Fibroblast of skin of abdomen (primary cell): ENCODE data around the gene VSTM1.
"Not testable (repeated sequence)": the region's sequence is repeated elsewhere in the genome, so short reads cannot be mapped to it uniquely, and the experiment has no call there.

ENCODE experiments used
- DNase-seq: peaks from one replicate; pipeline ENCODE4 v3.0.0-alpha.2; 2013

VSTM1 gene

DNA sequence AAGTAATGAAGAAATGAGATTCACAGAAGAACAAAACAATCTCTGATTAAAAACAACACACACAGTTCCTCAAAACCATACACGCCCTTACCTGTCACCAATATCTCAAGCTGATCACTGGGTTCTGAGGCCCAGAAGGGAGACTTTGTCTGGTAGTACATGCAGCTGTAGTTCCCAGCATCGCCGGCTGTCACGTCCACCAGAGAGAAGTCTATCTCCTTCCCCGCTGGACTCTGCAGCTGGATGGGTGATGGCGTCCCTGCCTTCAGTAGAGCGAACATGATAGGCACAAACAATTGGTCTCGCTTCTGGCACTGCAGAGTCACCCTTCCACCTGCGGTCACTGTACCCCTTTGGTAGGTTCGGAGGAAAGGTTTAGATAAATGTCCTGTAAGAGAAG lies 10.1 kb upstream of the VSTM1 start:
- no peak for DNase-seq

DNA sequence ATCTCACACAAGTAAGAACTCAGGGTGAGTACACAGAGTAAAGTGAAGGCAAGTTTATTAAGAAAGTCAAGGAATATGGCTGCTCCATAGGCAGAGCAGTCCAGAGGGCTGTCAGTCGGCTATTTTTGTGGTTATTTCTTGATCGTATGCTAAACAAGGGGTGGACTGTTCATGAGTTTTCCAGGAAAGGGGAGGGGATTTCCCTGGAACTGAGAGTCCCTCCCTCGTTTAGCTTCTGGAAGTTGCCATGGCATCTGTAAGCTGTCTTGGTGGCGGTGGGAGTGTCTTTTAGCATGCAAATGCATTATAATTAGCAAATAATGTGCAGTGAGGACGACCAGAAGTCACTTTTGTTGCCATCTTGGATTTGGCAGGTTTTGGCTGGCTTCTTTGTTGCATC lies 5.8 kb upstream of the VSTM1 start:
- DNase-seq, result no peak

DNA sequence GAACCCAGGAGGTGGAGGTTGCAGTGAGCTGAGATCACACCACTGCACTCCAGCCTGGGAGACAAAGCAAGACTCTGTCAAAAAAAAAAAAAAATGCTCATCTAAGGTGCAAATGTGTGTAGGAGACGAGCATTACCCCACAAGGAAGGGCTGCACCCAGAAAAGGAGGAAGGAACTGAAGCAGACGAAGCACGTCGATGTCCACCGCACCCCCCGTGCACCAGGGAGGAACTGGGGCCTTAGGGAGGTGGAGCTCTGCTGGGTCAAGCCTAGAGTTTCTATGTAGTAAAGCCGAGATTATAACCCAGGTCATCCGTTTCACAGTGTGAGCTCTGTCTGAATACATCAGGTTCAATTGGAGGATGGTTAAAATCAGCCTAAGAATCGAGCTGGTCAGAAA lies 1.1 kb downstream of the VSTM1 start:
- DNase-seq, result no peak

DNA sequence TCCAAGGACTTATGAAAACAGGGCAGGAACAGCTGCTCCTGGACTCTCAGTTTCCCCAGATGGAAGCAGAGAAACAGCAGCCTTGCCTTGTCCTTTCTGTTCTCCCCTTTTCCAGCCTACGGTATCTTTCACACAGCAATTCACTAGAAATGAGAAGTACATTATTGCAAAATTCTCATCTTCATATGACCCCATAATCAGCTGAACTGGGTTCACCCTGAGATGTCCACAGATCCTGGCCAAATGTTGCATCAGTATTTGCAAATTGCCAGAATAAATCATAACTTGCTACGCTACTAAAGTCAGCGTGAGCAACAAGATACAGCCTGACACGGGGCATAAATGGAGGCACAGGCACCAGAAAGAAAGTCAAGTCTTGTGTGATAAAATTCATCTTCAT lies 16.1 kb downstream of the VSTM1 start:
- DNase-seq, result no peak

DNA sequence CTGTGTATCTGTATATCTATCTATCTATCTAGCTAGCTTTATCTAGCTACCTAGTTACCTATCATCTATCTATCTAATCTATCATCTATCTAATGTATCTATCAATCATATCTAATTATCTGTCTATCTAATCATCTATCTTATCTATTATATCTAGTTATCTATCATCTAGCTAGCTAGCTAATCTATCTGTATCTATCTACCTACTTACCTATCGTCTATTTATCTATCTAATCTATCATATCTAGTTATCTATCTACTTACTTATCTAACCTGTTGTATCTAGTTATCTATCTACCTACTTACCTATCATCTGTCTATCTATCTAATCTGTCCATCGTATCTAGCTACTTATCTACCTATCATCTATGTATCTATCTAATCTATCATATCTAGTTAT lies 17.9 kb downstream of the VSTM1 start:
- DNase-seq, result no peak

DNA sequence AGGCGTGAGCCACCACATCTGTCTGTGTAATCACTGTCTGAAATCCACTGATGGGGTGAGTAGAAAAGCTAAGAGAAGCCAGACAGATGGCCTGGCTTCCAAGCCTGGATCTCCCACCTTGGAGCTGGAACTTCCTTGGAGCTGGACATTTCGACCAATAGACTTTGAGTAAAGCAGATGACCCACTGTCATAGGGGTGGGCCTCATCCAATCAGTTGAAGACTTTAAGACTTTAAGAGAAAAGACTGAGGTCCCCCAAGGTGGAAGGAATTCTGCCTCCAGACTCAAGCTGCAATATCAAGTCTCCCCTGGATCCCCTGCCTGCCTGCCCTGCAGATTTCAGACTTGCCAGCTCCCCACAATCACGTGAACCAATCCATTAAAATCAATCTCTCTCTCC lies 20.7 kb downstream of the VSTM1 start:
- DNase-seq, result no peak

DNA sequence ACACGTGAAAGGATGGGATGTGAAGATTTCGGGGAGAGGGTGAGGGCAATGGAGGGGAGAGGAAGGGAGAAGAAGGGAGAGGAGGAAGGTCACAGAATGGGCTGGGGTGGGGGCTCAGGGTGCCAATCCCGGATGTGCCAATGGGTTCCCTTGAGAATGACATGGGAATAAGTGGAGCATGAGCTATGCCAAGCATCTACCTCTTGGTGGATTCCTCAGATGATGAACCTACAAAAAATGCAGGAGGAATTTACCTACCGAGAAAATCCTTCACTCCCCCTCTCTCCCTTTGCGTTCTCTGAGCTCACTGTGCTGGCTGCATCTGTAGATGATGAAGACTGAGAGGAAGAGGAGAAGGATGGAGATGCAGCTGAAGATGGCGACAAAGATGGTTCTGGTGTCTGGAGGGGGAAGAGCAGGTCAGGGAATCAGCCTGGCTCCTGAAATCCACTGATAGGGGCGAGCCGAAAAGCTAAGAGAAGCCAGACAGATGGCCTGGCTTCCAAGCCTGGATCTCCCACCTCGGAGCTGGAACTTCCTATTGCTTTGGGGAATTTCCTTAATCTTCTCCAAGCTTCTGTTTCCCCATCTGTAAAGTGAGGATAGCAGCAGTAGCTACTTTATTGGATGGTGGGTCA lies 21.6 kb downstream of the VSTM1 start:
- no peak for DNase-seq

DNA sequence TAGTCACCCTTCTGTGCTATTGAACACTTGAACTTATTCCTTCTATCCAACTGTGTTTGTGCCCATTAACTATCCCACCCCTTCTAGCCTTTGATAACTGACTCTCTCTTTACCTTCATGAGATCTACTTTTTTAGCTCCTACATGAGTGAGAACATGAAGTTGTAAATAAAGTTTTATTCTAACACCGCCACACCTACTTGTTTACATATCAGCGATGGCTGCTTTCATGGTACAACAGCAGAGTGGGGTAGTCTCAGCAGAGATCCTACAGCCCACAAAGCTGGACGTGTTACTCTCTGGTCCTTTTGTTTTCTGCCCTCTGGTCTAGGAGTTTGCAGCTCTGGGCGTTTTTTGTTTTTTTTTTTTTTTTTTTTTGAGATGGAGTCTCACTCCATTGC lies 23.7 kb downstream of the VSTM1 start:
- DNase-seq, result no peak

DNA sequence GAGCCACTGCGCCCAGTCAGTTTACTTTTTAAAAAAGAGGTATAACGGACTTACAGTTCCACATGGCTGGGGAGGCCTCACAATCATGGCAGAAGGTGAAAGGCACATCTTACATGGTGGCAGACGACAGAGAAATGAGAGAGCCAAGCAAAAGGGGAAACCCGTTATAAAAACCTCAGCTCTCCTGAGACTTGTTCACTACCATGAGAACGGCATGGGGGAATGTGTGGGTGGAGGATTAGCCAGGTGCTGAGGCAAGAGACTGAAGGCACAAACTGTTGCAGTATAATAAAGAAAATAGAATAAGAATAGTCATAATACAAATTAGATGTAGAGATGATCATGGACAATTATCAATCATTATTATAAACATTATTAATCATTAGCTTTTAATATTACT lies 27.2 kb downstream of the VSTM1 start:
- DNase-seq, result not testable (repeated sequence)

DNA sequence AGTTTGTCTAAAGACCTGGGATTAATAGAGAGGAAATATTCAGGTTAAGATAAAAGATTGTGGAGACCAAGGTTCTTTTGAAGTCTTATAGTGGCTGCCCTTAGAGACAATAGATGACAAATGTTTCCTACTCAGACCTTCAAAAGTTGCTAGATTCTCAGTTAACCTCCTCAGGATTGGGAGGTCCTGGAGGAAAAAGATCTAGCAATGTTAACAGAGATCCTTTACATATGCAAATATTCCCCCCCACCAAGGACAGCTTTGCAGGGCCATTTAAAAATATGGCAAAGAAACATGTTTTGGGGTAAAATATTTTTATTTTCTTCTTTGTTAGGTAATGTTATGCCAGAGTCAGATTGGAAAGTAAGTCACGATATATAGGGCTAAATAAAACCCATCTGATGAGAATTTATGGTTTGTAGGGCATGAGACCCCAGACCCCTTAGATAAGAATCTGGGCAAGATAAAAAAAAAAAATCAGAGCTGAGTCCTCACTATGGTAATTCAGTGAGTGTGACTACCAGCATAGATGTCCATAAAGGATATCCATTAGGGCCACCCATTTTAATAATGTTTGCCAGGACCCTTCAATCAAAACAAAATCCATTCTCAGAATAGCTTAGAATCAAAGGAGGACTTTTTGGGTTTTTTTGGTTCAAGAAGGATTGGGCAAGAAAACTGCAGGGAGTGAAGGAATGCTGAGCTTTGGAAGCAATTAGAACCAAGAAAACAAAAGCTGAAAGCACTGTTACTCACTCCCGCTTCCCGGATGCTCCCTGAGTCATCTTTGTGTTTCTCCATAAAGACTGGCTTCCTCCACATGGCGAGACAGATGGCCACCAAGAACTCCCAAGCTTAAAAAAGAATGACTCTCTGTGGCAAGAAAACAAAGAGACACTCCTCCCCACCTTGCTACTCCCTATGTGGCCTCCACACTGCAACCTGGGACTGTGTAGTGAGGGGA lies 28.2 kb downstream of the VSTM1 start:
- peak; percentile 90 for DNase-seq

DNA sequence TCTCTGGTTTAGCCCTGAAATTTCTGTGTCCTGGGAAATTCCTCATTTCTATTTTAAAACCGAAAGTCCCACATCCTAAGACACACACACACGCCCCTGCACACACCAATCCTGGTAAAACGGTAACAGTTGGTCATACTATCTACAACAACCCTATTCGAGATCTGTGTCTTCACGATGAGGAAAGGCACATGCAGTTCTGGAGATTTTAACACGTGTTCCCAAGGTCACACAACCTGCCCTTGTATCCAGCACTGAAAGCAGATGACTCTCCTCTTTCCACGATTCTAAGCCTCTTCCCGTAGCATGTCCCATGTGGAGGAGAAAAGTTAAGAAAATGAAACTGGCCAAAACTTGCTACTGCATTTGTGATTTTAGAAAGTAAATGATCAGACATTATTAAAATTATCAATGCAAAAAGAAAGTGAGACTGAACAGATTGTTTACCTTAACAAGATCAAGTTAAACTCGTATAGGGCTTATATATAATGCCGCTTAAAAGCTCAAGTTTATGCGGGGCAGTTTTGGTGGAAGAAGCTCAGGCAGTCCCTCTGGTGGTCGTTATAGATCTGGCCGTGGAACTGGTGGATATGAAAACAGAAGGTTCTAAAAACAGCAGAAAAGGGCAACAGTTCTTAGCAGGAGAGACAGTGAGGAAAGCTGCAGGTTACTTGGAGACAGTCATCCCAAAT lies 32.7 kb downstream of the VSTM1 start:
- peak; percentile 15 for DNase-seq

DNA sequence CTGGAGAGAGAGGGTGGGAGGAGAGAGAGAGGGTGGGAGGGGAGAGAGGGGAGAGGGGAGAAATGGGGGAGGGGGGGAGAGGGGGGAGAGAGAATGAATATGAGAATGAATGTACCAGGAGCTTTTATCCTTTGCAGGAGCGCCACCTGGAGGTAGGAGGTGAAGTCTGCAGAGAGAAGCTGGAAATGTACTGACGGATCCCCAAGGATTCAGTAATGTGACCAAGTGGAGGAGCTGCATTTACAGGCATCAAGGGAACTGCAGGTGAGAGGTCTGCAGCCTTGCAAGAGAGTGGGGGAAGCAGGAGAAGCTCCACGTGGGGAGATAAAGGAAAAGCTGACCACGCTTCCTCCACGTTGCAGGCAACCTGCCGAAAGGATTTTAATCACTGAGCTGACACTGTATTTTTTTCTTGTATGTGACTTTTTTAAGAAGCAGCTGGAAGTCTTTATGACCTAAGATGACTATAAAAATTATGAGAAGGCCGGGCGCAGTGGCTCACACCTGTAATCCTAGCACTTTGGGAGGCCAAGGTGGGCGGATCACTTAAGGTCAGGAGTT lies 33.7 kb downstream of the VSTM1 start:
- DNase-seq, result peak; percentile 58

DNA sequence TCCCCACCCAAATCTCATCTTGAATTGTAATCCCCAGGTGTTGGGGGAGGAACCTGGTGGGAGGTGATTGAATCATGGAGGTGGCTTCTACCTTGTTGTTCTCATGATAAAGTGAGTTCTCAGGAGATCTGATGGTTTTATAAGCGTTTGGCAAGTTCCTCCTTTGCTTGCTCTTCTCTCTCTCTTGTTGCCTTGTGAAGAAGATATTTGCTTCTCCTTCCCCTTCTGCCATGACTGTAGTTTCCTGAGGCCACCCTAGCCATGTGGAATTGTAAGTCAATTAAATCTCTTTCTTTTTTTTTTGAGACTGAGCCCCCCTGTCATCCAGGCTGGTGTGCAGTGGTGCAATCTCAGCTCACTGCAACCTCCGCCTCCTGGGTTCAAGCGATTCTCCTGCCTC lies 34.4 kb downstream of the VSTM1 start:
- DNase-seq, result no peak

DNA sequence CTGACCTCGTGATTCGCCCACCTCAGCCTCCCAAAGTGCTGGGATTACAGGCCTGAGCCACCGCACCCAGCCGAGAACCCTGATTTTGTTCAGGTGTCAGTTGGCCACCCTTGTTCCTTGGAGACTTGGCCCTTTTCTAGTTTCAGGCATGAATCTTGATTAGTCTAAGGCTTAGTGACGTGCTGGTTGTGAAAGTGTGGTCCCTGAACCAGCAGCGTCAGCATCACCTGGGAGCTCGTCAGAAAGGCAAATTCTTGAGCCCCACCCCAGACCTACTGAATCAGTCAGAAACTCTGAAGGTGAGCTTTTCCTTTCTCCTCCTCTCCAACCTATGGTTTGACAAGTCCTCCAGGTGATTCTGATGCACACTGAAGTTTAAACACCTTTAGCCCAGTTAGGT lies 37.0 kb downstream of the VSTM1 start:
- DNase-seq, result no peak

DNA sequence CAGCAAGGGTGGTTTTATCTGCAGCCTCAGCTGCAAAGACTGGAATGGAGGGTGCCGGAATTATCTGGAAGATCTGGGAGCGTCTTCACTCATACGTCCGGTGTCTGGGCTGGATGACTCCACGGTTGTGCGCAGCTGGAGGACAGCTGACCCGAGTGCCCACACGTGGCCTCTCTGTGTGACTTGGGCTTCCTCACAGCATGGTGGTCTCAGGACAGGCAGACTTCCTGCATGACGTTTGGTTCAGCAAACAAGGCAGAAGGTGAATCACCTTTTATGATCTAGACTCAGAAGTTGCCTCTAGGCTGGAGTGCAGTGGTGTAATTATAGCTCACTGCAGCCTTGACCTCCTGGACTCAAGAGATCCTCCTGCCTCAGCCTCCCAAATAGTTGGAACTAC lies 39.0 kb downstream of the VSTM1 start:
- DNase-seq, result no peak

DNA sequence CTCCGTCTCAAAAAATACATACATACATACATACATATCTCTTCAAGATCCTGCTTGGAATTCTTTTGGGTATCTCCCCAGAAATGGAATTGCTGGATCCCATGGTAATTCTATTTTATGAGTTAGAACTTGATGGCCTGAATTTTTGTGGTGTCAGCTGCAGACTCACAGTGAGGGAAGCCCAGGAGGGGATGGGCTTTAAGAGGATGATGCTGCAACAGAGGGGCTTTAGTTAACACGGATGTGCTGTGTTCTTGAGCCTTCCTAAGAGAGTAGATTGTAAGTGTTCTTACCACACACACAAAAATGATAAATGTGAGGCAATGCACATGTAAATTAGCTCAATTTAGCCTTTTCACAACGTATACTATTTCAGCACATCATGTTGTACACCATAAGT lies 40.5 kb downstream of the VSTM1 start:
- peak; percentile 15 for DNase-seq

DNA sequence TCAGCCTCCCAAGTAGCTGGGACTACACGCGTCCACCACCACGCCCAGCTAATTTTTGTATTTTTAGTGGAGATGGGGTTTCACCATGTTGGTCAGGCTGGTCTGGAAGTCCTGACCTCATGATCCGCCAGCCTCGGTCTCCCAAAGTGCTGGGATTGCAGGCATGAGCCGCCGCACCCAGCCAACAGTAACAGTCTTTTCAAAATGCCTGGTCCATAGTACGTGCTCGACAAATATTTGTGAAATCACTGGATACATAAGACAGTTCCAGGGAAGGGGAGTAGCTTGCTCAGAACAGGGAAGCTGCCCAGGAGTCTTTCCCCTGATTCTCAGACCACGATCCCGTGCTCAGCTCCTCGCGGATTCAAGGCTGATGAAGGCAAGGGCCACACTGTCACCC lies 41.8 kb downstream of the VSTM1 start:
- DNase-seq, result no peak

DNA sequence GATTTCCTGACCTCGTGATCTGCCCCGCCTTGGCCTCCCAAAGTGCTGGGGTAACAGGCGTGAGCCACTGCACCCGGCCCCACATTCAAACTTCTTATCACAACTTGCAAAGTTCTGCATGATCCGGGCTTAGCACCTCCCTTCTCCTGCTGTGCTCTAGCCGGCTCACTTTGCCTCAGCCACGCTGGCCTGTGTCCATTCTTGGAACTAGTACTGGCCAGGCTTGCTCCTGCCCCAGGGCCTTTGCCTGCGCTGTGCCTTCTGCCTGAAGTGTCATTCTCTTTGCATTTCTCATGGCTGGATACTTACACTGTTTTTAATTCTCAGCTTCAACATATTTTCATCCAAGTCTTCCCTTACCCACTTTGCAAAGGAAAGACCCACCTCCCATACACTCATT lies 42.3 kb downstream of the VSTM1 start:
- DNase-seq, result no peak

DNA sequence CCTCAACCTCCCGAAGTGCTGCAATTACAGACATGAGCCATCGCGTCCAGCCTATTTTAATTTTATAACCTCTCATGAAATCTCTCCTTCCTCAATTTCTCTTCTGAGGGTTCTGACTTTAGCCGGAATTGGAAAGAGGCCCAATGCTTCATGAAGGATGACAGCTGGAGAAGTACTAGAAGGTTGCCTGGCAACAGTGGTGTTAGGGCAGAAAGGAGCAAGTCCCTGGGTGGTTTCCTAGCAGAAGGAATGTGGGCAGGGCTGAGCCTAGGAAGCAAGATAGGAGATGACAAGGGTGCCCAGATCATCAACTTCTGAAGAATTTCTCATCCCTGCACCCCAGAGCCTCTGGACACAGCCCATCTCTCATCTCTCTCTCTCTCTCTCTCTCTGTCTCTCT lies 46.4 kb downstream of the VSTM1 start:
- no peak for DNase-seq

DNA sequence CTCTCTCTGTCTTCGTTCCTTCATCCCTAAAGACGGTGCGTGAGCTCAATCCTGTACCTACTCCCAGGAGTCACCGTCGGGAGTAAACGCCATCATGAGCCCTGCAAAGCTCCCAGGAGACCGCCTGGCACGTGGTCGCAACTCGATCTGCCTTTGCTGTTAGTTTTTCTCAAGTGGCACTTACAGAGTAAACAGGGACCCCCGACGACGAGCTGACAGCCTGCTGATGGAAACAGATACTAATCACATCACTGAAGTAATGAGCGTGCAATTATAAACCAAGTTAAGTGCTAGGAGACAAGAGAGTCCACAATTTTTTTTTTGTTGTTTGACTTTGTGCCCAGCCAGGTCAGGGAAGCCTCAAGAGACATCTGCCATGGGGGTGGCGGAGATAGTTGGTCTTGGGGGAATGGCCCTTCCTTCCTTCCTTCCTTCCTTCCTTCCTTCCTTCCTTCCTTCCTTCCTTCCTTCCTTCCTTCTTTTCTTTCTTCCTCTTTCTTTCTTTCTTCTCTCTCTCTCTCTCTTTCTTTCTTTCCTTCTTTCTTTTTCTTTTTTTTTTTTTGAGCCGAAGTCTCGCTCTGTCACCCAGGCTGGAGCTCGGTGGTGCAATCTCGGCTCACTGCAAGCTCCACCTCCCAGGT lies 48.7 kb downstream of the VSTM1 start:
- DNase-seq, result no peak

DNA sequence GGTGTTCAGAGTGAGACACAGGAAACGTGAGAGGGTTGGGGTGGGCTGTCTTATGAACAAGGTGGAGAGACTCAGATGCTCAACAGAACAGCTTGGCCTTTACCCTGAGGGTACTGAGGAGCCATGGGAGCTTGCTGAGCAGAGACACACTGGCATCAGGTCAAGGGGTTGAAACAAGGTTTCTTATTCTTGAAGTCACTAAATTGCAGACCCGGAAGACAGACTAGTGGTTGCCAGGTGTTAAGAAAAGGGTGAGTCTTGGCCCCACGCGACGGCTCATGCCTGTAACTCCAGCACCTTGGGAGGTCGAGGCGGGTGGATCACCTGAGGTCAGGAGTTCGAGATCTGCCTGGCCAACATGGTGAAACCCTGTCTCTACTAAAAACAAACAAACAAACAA lies 49.8 kb downstream of the VSTM1 start:
- DNase-seq, result no peak

DNA sequence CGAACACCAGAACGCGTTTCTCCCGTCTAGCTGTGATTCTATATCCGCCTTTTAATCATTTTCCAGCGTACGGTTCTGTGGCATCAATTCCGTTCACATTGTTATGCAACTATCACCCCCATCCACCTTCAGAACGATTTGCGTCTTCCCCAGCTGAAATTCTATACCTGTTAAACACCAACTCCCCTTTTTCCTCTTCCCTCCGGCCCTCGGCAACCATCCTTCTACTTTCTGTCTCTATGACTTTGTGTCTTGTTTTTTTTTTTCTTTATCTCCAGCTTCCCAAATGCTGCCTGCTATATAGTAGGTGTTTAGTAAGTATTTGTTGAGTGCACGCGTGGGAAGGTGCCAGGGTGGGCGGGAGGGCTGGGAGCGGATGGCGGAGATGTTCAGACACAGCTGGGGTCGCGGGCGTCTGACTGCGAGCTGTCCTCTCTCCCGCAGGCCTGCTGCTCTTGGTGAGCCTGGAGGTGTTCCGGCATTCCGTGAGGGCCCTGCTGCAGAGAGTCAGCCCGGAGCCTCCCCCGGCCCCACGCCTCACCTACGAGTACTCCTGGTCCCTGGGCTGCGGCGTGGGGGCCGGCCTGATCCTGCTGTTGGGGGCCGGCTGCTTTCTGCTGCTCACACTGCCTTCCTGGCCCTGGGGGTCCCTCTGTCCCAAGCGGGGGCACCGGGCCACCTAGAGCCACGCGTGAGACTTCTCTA lies 52.0 kb downstream of the VSTM1 start:
- no peak for DNase-seq
